ENCODE results near the gene AMFR. TPM values are rescaled to one million over a fixed set of nuclear protein-coding genes. Genes with fewer than 3 reads are reported as not detected.

AMFR gene
- total and polyA plus RNA-seq, 4 donors = 43.3 to 309 (median 98.4) TPM

GRCh38 chr16:56405977-56406672, 19.2 kb downstream of the AMFR start:
- H3K4me1 ChIP-seq (ENCODE audit: control insufficient read depth in 4 of 4, insufficient read depth in 4 of 4, low read length in 3 of 4) = peaks cover 6 to 25% (median 20%) of the 10 kb centered on the region in 4 donors
- H3K9me3 ChIP-seq (ENCODE audit: control insufficient read depth in 4 of 4, low read length in 3 of 4) = no peaks in the 10 kb centered on the region
- no peak for DNase-seq (ENCODE audit: low spot score)
- H3K4me3 ChIP-seq (ENCODE audit: low read depth in 1 of 3, low read length in 3 of 3) = no peak overlapping the region
- TF ChIP-seq GABPA (IDR thresholded peaks at IDR 0.05 in 1 of 2, conservative IDR thresholded peaks at IDR 0.05 in 1 of 2) (no peak), ZBTB33 (IDR thresholded peaks at IDR 0.05) (no peak), TAF1 (conservative IDR thresholded peaks at IDR 0.05) (no peak), ATF3 (IDR thresholded peaks at IDR 0.05) (no peak), YY1 (IDR thresholded peaks at IDR 0.05) (no peak), RAD21 (IDR thresholded peaks at IDR 0.05) (no peak), FOXA1 (IDR thresholded peaks at IDR 0.05) (no peak), HNF4A (conservative IDR thresholded peaks at IDR 0.05) (no peak), SP1 (IDR thresholded peaks at IDR 0.05) (no peak), HNF4G (IDR thresholded peaks at IDR 0.05) (no peak), REST (IDR thresholded peaks at IDR 0.05) (no peak), NR2F2 (IDR thresholded peaks at IDR 0.05) (no peak)
- H3K36me3 ChIP-seq (ENCODE audit: control insufficient read depth in 4 of 4, insufficient read depth in 3 of 4, low read depth in 1 of 4, low read length in 3 of 4) = peaks cover 8 to 43% (median 32%) of the 10 kb centered on the region in 4 donors
- no peak overlapping the region for H3K9ac ChIP-seq (ENCODE audit: low read depth in 1 of 2, low read length in 2 of 2)
- no peaks in the 10 kb centered on the region for H3K27me3 ChIP-seq (ENCODE audit: control insufficient read depth in 4 of 4, insufficient read depth in 4 of 4, low read length in 3 of 4)
- WGBS = 84% methylated on average over 4 of the region's 4 CpGs
- no peak overlapping the region for H3K27ac ChIP-seq (ENCODE audit: low read depth in 1 of 2, low read length in 2 of 2)

- peaks cover 7 to 45% (median 38%) of the 10 kb centered on the region in 4 donors for H3K36me3 ChIP-seq (ENCODE audit: control insufficient read depth in 4 of 4, insufficient read depth in 3 of 4, low read depth in 1 of 4, low read length in 3 of 4)
Observed at GRCh38 chr16:56401482-56401881, 23.9 kb downstream of the AMFR start.

More at GRCh38 chr16:56401482-56401881, 23.9 kb downstream of the AMFR start:
- Histone ChIP-seq H3K4me1 (ENCODE audit: control insufficient read depth in 4 of 4, insufficient read depth in 4 of 4, low read length in 3 of 4) (no peaks in the 10 kb centered on the region), H3K9ac (ENCODE audit: low read depth in 1 of 2, low read length in 2 of 2) (no peak overlapping the region), H3K4me3 (ENCODE audit: low read depth in 1 of 3, low read length in 3 of 3) (no peak overlapping the region), H3K27ac (ENCODE audit: low read depth in 1 of 2, low read length in 2 of 2) (no peak overlapping the region), H3K27me3 (ENCODE audit: control insufficient read depth in 4 of 4, insufficient read depth in 4 of 4, low read length in 3 of 4) (no peaks in the 10 kb centered on the region), H3K9me3 (ENCODE audit: control insufficient read depth in 4 of 4, low read length in 3 of 4) (no peaks in the 10 kb centered on the region)
- DNase-seq (ENCODE audit: low spot score) = no peak
- 90% methylated on average over 5 of the region's 5 CpGs for WGBS
- TF ChIP-seq NR2F2 (IDR thresholded peaks at IDR 0.05) = no peak
- peak; percentile 21 for TF ChIP-seq CTCF (IDR thresholded peaks at IDR 0.05; ENCODE audit: low read depth, low read length, missing input control)
- TF ChIP-seq RXRA (IDR thresholded peaks at IDR 0.05) = no peak
- peak in 1 of 2 donors; percentile 66 for TF ChIP-seq RAD21 (IDR thresholded peaks at IDR 0.05)
- no peak for TF ChIP-seq MAX (IDR thresholded peaks at IDR 0.05)
- no peak for TF ChIP-seq YY1 (IDR thresholded peaks at IDR 0.05)
- no peak for TF ChIP-seq HNF4G (IDR thresholded peaks at IDR 0.05)

Measured in liver (tissue), 9 donors.